Lower lobe of right lung (tissue), 2 donors: ENCODE measurements around the gene FILIP1L. TPM values are rescaled to one million over a fixed set of nuclear protein-coding genes. Genes with fewer than 3 reads are reported as not detected.

Experiments used
- ATAC-seq, 2 donors: fragments of 200-7000 bp; cut with Tn5 transposase; one replicate each; pipeline ENCODE4 v1.9.1; 2020 to 2022; ENCODE audit warnings: mild to moderate bottlenecking in 2 of 2, moderate library complexity in 2 of 2
- DNase-seq: peaks from one replicate; pipeline ENCODE4 v3.0.0-alpha.2; 2020
- H3K27ac ChIP-seq: fragments of 200-600 bp; one replicate; pipeline ENCODE4 v1.8.0; 2022
- H3K27me3 ChIP-seq: fragments of 200-600 bp; one replicate; pipeline ENCODE4 v1.8.0; 2022; ENCODE audit warnings: low read depth
- H3K36me3 ChIP-seq: fragments of 200-600 bp; one replicate; pipeline ENCODE4 v1.8.0; 2022; ENCODE audit warnings: mild to moderate bottlenecking
- H3K4me1 ChIP-seq: fragments of 200-600 bp; one replicate; pipeline ENCODE4 v1.8.0; 2022
- H3K4me3 ChIP-seq: fragments of 200-600 bp; one replicate; pipeline ENCODE4 v1.8.0; 2022; ENCODE audit warnings: mild to moderate bottlenecking
- H3K9me3 ChIP-seq: fragments of 200-600 bp; one replicate; pipeline ENCODE4 v1.8.0; 2022
- intact Hi-C: fragments of 100-400 bp; cut with DNase I; formaldehyde crosslinking; loops from one replicate; pipeline ENCODE4 v1.11.0; 2022
- total RNA-seq: library from RNA; stranded (reverse); fragmentation: NEBNext Ultra II Directional; extraction: Animal tissue kit (Norgen Biotek cat#: 25700); gene quantifications from one replicate; pipeline ENCODE4 v1.2.1, GENCODE V29; 2021
- TF ChIP-seq, protein P1 (sequence below): fragments of 200-600 bp; IDR thresholded peaks from one replicate; pipeline ENCODE4 v1.8.0; 2022; ENCODE audit warnings: antibody characterized with exemption, mild to moderate bottlenecking
- donor health status: DM: no; HTN: yes; CAD: no; lungs with severe emphysema.

The FILIP1L gene
- total RNA-seq, 1 donor from 2014 or later = 25.0 TPM

DNA sequence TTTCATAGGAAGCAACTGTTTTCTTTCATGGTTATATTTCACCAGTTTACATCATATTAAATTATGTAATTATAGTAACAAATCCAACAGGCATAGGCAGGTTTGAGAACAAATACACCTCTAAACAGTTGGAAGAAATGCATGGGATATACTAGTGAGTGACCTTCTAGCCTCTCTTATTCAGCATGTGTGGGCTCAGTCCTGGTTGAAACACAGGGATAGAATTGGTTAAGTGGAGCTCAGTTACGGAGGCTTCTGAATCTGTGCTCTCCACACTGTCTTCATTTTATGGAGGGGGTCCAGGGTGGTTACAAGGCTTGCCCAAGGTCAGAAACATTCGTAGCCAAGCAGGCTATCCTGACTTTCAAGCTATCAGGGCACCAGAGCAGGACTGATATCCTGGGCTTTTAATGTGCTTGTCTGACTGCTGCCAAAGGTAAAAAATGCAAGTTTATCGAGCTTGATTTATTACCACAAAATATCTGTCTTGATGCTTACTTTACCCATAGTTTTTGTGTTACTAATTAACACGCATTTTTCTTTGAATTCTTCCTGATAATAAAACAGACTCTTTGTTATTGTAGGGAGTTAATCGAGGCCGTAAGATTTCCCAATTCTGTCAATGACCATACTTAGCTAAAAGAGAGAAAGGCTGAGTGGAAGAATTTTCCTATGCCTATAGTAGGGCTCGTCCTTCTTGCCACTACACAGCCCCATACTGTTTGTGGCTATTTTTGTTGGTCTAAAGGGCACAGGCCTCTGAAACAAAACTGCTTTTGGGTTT is 89.6 kb downstream of the FILIP1L start:
- no peak overlapping the region for H3K27ac ChIP-seq
- no peaks in the 10 kb centered on the region for H3K36me3 ChIP-seq
- TF ChIP-seq, protein P1, sequence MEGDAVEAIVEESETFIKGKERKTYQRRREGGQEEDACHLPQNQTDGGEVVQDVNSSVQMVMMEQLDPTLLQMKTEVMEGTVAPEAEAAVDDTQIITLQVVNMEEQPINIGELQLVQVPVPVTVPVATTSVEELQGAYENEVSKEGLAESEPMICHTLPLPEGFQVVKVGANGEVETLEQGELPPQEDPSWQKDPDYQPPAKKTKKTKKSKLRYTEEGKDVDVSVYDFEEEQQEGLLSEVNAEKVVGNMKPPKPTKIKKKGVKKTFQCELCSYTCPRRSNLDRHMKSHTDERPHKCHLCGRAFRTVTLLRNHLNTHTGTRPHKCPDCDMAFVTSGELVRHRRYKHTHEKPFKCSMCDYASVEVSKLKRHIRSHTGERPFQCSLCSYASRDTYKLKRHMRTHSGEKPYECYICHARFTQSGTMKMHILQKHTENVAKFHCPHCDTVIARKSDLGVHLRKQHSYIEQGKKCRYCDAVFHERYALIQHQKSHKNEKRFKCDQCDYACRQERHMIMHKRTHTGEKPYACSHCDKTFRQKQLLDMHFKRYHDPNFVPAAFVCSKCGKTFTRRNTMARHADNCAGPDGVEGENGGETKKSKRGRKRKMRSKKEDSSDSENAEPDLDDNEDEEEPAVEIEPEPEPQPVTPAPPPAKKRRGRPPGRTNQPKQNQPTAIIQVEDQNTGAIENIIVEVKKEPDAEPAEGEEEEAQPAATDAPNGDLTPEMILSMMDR = no peak
- H3K4me1 ChIP-seq = no peaks in the 10 kb centered on the region
- DNase-seq (no peak), ATAC-seq (no peak)
- intact Hi-C loops = no loop called here
- H3K4me3 ChIP-seq = no peak overlapping the region
- no peaks in the 10 kb centered on the region for H3K27me3 ChIP-seq
- H3K9me3 ChIP-seq = no peaks in the 10 kb centered on the region

DNA sequence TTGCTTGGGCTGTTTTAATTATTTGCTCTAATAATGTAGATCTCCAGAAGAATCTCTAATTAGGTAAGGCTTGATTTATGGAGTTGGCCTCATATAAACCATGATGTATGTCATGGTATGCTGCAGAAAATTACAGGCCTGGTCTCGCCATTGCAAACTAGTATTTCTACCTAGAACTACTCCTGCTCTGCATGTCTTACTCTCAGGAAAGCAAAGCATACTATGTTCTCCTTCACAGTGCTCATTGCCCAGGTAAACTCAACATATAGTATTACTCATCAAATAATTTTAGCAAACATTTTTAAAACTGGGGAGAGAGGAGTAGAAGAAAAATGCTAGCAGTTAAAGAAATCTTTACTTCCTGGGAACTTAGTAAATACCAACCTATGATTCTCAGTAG is 90.7 kb downstream of the FILIP1L start:
- TF ChIP-seq, protein P1 = no peak
- intact Hi-C loops = no loop called here
- no peaks in the 10 kb centered on the region for H3K4me1 ChIP-seq
- H3K4me3 ChIP-seq = no peak overlapping the region
- H3K27me3 ChIP-seq = no peaks in the 10 kb centered on the region
- ATAC-seq = no peak
- H3K9me3 ChIP-seq = no peaks in the 10 kb centered on the region
- H3K36me3 ChIP-seq = no peaks in the 10 kb centered on the region
- H3K27ac ChIP-seq = no peak overlapping the region
- DNase-seq = no peak

DNA sequence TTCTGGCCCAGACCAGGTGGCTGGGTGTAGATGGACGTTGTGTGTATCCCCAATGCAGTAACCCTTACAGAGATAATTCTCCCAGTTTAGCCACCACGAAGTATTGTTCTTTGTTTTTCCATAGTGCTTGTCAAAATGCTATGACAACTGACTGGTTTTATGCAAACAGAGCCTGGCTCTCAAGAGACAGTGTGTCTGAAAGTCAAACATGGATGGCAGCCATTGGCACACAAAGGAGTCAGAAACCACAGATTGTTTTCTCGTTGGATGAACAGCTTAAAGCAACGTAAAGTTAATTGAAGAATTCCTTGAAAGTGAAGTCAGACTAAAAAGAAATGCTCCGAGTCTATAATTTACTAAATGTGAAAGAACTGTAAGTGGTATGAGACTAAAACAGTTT is 91.2 kb downstream of the FILIP1L start:
- ATAC-seq = no peak
- Histone ChIP-seq H3K4me3 (no peak overlapping the region), H3K27ac (no peak overlapping the region)

DNA sequence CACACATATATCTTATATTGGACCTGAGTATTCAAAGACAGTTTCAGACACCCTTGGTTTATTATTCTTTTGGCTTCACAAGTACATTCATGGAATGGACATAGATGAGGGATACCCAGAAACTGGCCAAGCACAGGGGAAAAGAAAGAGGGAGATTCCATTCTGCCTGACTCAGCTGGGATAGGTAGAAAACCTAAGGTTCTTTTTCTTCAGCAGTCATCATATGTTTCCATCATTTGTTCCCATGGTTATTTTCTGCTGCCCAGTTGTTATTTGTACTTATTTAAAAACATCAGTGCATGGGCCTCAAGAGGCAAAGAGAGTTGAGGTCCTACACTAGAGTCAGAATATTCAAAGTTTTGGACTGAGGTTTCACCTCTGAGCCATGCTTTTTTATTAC is 91.8 kb downstream of the FILIP1L start:
- DNase-seq (no peak), ATAC-seq (no peak)
- H3K4me3 ChIP-seq = no peak overlapping the region
- no peak overlapping the region for H3K27ac ChIP-seq
- H3K9me3 ChIP-seq = no peaks in the 10 kb centered on the region
- no peaks in the 10 kb centered on the region for H3K4me1 ChIP-seq
- H3K27me3 ChIP-seq = no peaks in the 10 kb centered on the region
- intact Hi-C loops = no loop called here
- no peaks in the 10 kb centered on the region for H3K36me3 ChIP-seq
- TF ChIP-seq, protein P1 = no peak

More for the DNA sequence above, 91.2 kb downstream of the FILIP1L start:
- intact Hi-C loops = no loop called here
- Histone ChIP-seq H3K27me3 (no peaks in the 10 kb centered on the region), H3K9me3 (no peaks in the 10 kb centered on the region), H3K4me1 (no peaks in the 10 kb centered on the region), H3K36me3 (no peaks in the 10 kb centered on the region)
- TF ChIP-seq, protein P1 = no peak
- DNase-seq = no peak

DNA sequence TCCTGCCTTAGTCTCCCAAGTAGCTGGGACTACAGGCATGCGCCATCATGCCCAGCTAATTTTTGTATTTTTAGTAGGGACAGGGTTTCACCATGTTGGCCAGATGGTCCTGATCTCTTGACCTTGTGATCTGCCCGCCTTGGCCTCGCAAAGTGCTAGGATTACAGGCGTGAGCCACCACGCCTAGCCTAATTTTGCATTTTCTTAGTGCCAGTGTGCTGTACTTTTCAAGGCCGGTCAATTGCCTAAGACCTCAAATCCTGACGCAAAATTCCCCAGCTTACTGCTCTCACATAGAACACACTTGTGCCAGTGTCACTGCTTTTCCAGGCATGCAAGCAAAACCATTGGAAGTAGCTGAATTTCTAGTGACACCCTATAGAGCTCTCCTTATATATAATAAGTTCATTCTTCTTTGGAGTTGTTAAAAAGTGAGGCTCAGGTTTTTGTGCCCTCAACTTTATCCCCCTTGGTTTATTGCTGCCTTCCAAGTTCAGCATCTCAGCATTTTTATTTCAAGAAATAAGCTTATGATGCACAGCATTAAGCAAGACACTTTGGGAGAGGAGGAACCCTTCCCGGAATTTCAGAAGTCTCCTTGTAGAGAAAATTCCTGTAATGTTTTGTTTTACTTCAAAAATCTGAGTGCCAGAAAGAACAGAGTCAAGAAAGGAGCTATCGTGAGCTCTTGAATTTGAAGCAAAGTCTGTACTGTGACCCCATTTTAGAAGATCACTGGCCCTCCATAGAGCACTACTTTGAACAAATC is 93.2 kb downstream of the FILIP1L start:
- intact Hi-C loops = no loop called here
- no peaks in the 10 kb centered on the region for H3K4me1 ChIP-seq
- DNase-seq (no peak), ATAC-seq (no peak)
- TF ChIP-seq, protein P1 = no peak
- no peaks in the 10 kb centered on the region for H3K9me3 ChIP-seq
- H3K36me3 ChIP-seq = no peaks in the 10 kb centered on the region
- no peak overlapping the region for H3K27ac ChIP-seq
- no peaks in the 10 kb centered on the region for H3K27me3 ChIP-seq
- H3K4me3 ChIP-seq = no peak overlapping the region
